AG04449 (cell line): ENCODE results near the gene MEIOB.
A peak's percentile ranks its signal among the peaks of the same experiment; 100 is the strongest.

Experiments
- CTCF ChIA-PET: fragments of 350-600 bp; formaldehyde crosslinking; extraction: SDS; loops from one replicate; lab custom pipeline; 2021; ENCODE audit warnings: antibody characterized with exemption; lab: Yijun Ruan, JAX
- POLR2A ChIA-PET: fragments of 400-600, 350-600 bp; formaldehyde crosslinking; extraction: SDS; loops from one replicate; lab custom pipeline; 2020; ENCODE audit warnings: antibody characterized with exemption, inconsistent platforms; lab: Yijun Ruan, JAX
- DNase-seq: peaks from one replicate; pipeline ENCODE4 v3.0.0-alpha.2; 2010; ENCODE audit warnings: low read depth, low spot score
- H3K4me3 ChIP-seq: 2 replicates; pipeline ENCODE4 v1.5.1; 2011; ENCODE audit warnings: low read depth, mild to moderate bottlenecking, control low read depth, low read length
- TF ChIP-seq, protein P1 (sequence below): IDR thresholded peaks from one replicate; pipeline ENCODE4 v1.5.1; 2011; ENCODE audit warnings: mild to moderate bottlenecking, moderate library complexity, low read length, control low read depth, inconsistent platforms; ENCODE audit not compliant: insufficient read depth; ENCODE audit errors: missing control alignments

MEIOB gene

DNA sequence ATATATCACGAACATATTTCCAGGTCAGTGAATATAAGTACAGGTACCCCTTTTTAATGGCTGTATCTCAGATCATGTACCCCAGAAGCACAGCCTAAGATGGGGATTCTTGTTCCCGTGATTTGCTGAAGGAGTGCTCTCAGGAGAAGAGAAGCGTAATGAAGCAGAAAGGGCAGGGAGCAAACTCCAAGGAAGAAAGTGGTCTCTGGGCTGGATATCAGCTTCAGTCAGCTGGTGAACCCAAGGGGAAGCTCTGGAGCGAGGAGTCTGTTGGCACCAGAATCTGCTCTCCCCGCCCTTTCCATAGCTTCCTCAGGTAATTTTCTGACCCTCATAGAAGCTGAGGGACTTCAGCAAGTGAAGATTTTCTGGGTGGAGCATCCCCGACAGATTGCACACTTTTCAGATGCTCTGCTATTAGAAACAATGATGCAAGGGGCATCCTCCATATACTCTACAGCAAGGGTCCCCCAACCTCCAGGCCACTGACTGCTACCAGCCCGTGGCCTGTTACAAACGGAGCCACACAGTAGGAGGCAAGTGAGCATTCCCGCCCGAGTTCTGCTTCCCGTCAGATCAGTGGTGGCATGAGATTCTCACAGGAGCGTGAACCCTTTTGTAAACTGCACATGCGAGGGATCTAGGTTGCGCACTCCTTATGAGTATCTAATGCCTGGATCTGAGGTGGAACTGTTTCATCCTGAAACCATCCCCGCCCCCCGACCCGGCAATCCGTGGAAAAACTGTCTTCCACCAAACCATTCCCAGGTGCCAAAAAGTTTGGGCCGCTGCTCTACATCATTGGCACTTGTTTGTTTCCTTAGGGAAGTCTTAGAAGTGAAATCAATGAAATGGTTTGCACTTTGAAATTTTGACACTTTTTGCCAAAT is 40.5 kb downstream of the MEIOB start:
- CTCF ChIA-PET = no interaction called here
- TF ChIP-seq, protein P1, sequence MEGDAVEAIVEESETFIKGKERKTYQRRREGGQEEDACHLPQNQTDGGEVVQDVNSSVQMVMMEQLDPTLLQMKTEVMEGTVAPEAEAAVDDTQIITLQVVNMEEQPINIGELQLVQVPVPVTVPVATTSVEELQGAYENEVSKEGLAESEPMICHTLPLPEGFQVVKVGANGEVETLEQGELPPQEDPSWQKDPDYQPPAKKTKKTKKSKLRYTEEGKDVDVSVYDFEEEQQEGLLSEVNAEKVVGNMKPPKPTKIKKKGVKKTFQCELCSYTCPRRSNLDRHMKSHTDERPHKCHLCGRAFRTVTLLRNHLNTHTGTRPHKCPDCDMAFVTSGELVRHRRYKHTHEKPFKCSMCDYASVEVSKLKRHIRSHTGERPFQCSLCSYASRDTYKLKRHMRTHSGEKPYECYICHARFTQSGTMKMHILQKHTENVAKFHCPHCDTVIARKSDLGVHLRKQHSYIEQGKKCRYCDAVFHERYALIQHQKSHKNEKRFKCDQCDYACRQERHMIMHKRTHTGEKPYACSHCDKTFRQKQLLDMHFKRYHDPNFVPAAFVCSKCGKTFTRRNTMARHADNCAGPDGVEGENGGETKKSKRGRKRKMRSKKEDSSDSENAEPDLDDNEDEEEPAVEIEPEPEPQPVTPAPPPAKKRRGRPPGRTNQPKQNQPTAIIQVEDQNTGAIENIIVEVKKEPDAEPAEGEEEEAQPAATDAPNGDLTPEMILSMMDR = no peak
- POLR2A ChIA-PET = interaction anchor here (1.3 kb wide), 1 partner anchor 13 kb away, joined by 3 read pairs; no protein-coding TSS in a partner anchor
- no peak overlapping the region for H3K4me3 ChIP-seq
- no peak for DNase-seq

DNA sequence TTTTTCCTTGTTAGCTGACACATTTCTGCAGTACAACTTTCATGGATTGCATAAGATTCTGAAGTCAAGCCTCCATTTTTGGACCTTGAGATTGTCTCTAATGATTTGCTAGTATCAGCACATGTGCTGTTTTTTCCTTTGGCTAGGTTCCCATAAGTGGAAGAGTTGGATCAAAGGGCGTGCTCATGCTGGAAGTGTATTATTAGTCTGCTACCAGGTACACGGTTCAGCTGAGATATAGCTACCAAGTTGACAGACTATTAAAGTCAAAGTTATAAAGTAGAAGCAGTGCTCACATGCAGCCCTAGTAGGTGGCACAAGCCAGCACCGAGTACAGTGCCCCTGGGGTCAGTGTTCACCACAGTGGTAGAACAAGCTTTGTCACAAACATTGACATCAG is 41.8 kb downstream of the MEIOB start:
- CTCF ChIA-PET = interaction anchor here (0.6 kb wide), 1 partner anchor 17 kb away, joined by 3 read pairs; no protein-coding TSS in a partner anchor
- no peak for DNase-seq
- TF ChIP-seq, protein P1 = no peak
- no peak overlapping the region for H3K4me3 ChIP-seq
- POLR2A ChIA-PET = no interaction called here

DNA sequence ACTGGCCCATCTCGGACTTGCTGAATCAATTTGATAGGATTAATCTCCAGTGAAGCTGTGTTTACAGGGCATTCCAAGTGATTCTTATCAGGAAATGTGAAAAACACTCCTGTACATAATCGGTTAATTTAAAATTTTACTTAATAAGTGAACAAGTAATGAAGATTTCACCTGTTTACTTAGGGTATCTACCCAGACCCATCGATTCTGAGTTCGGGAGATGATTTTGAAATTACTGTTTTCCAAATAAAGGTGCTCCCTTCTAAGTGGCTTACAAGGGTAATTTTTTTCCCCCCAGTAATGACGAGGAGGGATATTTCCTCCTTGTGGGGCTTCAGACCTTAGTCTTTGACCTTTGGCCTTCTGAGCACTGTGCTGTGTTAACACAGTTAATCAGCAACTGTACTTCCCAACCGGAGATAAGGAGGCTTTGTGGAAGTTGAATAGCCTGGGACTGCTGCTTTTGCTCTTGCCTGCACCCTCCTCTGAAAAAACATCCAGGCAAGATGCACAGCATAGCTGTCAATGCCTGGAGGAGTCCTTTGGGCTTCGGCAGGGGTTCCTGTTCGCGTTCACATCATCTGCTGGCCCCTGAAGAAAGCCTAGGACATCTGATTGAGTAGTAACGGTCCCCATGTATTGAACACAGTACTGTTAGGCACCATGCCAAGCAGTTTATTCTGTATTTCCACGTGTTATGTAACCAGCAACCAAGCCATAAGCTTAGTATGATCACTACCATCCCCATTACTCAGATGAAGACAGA is 43.1 kb downstream of the MEIOB start:
- peak overlapping the region; percentile 99 for H3K4me3 ChIP-seq
- ChIA-PET POLR2A (interaction anchor here (2.5 kb wide), 1 partner anchor 136 kb away, joined by 6 read pairs; the partner anchor contains the start of gene RPS2), CTCF (interaction anchor here (1.0 kb wide), 1 partner anchor 15 kb away, joined by 3 read pairs; no protein-coding TSS in a partner anchor)
- TF ChIP-seq, protein P1 = no peak
- no peak for DNase-seq

DNA sequence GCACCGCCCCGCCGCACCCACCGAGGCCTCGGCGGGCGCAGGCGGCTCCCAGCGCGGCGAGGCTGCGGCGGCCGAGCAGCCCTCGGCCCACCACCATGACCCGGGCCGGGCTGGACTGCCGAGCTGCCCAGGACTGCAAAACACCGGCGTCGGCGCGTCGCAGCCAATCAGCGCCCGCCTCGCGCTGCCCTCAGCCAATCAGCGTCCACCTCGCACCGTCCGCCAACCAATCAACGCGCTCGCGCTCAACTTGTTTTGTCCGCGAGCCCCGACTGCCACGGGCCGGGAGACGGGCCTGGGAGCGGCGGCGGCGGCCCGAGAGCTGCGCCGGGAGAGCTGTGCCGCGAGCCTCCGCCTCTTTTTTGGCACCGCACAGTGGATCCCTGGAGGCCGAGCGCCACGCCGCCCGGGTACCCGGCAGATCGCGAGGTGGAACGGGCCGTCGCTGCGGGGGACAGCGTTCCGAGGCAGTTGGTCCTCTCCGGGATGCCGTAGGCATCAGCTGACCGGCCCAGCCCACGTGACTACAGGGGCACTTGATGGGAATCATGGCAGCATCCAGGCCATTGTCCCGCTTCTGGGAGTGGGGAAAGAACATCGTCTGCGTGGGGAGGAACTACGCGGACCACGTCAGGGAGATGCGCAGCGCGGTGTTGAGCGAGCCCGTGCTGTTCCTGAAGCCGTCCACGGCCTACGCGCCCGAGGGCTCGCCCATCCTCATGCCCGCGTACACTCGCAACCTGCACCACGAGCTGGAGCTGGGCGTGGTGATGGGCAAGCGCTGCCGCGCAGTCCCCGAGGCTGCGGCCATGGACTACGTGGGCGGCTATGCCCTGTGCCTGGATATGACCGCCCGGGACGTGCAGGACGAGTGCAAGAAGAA is 45.0 kb downstream of the MEIOB start, which contains the start of the genes FAHD1 and HAGH:
TSS of gene FAHD1 (plus strand) at position 516 of the 883 bp plus-strand sequence. CDS start at position 549, 33 bp downstream.
TSS of gene HAGH (minus strand) at position 135 of the 883 bp plus-strand sequence. CDS start at position 97, 38 bp downstream.
- ChIA-PET POLR2A (interaction anchor here (0.5 to 2.5 kb wide), 8 partner anchors 14 to 437 kb away, joined by 3 to 8 read pairs (median 4); partner anchors contain the start of genes NUBP2, RPS2, SPSB3 and TRAF7), CTCF (interaction anchor here (1.0 to 1.1 kb wide), 3 partner anchors 11 to 103 kb away, joined by 4 to 6 read pairs (median 5); no protein-coding TSS in a partner anchor)
- TF ChIP-seq, protein P1 = no peak
- H3K4me3 ChIP-seq = peak within 1 kb of the TSS; percentile 99
- peak; percentile 75 for DNase-seq

DNA sequence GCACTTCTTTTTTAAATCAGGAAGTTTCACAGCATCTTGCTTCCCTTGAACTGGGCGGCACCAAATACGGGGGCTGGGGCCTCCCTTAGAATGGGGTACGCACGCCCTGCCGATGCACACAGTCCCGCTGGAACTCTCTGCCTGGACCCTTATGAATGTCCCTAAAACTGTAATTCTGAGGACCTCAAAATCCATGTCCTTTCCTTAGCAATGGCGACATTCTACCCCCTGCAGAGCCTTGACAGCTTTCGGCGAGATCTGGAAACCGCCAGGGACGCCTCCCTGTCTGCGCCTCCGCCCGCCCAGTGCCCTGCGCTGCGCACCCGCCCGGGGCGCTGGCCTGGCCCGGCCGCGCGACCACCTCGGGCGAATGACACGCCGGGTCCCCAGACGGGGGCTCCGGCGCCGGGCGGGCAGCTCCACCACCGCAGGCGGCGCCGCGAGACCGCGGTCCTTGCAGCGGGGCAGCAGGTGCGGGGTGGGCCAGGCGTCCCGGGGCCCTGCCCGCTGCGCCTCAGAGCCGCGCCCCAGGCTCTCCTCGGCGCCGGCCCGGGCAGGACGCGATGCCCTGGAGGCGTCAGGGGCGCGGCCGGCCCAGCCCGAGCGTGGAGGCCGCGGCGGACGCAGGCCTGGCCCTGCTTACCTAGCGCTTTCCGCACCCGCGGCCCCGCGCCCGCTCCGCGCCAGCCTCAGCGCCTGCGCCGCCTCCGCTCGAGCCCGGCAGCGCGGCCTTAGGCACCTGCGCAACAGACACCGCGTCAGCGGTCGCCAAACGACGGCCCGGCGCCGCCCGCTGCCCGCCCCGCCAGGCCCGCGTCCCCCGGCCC is 45.9 kb downstream of the MEIOB start:
- POLR2A ChIA-PET = interaction anchor here (1.5 to 2.5 kb wide), 3 partner anchors 43 to 329 kb away, joined by 6 to 8 read pairs (median 7); partner anchors contain the start of genes NUBP2, RPS2, SPSB3 and TRAF7
- CTCF ChIA-PET = no interaction called here
- DNase-seq = no peak
- H3K4me3 ChIP-seq = peak overlapping the region; percentile 99
- TF ChIP-seq, protein P1 = no peak
